SK-N-SH treated with all-trans-retinoic acid at 6 μM for 48 hours (cell line): Measurements from ENCODE around the gene SLIT2.

Experiments used
- ATAC-seq: fragments of 200-7000 bp; cut with Tn5 transposase; 3 replicates; pipeline ENCODE4 v1.9.1; 2020; ENCODE audit warnings: mild to moderate bottlenecking, moderate library complexity
- ARNTL ChIP-seq: fragments of 450-650 bp; formaldehyde crosslinking; IDR thresholded peaks from 2 replicates; pipeline ENCODE4 v1.5.0; 2020; ENCODE audit warnings: low read depth, mild to moderate bottlenecking, moderate library complexity, borderline replicate concordance
- BACH2 ChIP-seq: fragments of 250-450 bp; sonication (Bioruptor Pico); IDR thresholded peaks from 2 replicates; pipeline ENCODE4 v1.9.0; 2021; ENCODE audit warnings: mild to moderate bottlenecking, borderline replicate concordance
- CREB5 ChIP-seq: fragments of 250-450 bp; sonication (Bioruptor Pico); IDR thresholded peaks from 2 replicates; pipeline ENCODE4 v1.5.1; 2020; ENCODE audit warnings: low read depth, mild to moderate bottlenecking, moderate library complexity
- CSDC2 ChIP-seq: fragments of 250-450 bp; sonication (Bioruptor Pico); IDR thresholded peaks from 2 replicates; pipeline ENCODE4 v1.5.0; 2020; ENCODE audit warnings: mild to moderate bottlenecking, moderate library complexity
- CSRNP3 ChIP-seq: fragments of 250-450 bp; sonication (Bioruptor Pico); IDR thresholded peaks from 2 replicates; pipeline ENCODE4 v1.5.1; 2021; ENCODE audit warnings: mild to moderate bottlenecking, moderate library complexity
- ESRRG ChIP-seq: fragments of 250-450 bp; sonication (Bioruptor Pico); IDR thresholded peaks from 2 replicates; pipeline ENCODE4 v1.6.1; 2021; ENCODE audit warnings: mild to moderate bottlenecking
- GLIS3 ChIP-seq: fragments of 250-450 bp; sonication (Bioruptor Pico); IDR thresholded peaks from 2 replicates; pipeline ENCODE4 v1.5.0; 2020; ENCODE audit warnings: mild to moderate bottlenecking, moderate library complexity
- ISL1 ChIP-seq: fragments of 250-450 bp; sonication (Bioruptor Pico); IDR thresholded peaks from 2 replicates; pipeline ENCODE4 v2.1.2; 2022; ENCODE audit warnings: mild to moderate bottlenecking, moderate library complexity
- OSR1 ChIP-seq: fragments of 250-450 bp; sonication (Bioruptor Pico); IDR thresholded peaks from 2 replicates; pipeline ENCODE4 v1.8.0; 2022; ENCODE audit warnings: moderate library complexity, mild to moderate bottlenecking, inconsistent platforms
- PATZ1 ChIP-seq: fragments of 250-450 bp; sonication (Bioruptor Pico); IDR thresholded peaks from 2 replicates; pipeline ENCODE4 v1.8.0; 2020; ENCODE audit warnings: mild to moderate bottlenecking, moderate library complexity, borderline replicate concordance
- POU6F1 ChIP-seq: fragments of 250-450 bp; sonication (Bioruptor Pico); IDR thresholded peaks from 2 replicates; pipeline ENCODE4 v1.8.0; 2021; ENCODE audit warnings: low read depth, mild to moderate bottlenecking, moderate library complexity, borderline replicate concordance
- PPARA ChIP-seq: fragments of 250-450 bp; sonication (Bioruptor Pico); IDR thresholded peaks from 2 replicates; pipeline ENCODE4 v1.5.0; 2020; ENCODE audit warnings: mild to moderate bottlenecking, borderline replicate concordance
- RARB ChIP-seq: fragments of 250-450 bp; sonication (Bioruptor Pico); IDR thresholded peaks from 2 replicates; pipeline ENCODE4 v1.8.0; 2021; ENCODE audit warnings: mild to moderate bottlenecking, moderate library complexity
- SNAI2 ChIP-seq: fragments of 250-450 bp; sonication (Bioruptor Pico); IDR thresholded peaks from 2 replicates; pipeline ENCODE4 v1.5.0; 2020; ENCODE audit warnings: mild to moderate bottlenecking, moderate library complexity
- TCF4 ChIP-seq: fragments of 250-450 bp; sonication (Bioruptor Pico); IDR thresholded peaks from 2 replicates; pipeline ENCODE4 v1.8.0; 2021; ENCODE audit warnings: mild to moderate bottlenecking, moderate library complexity, borderline replicate concordance
- TOX ChIP-seq: fragments of 250-450 bp; sonication (Bioruptor Pico); IDR thresholded peaks from 2 replicates; pipeline ENCODE4 v1.8.0; 2021; ENCODE audit warnings: mild to moderate bottlenecking, moderate library complexity, borderline replicate concordance
- ZC3H10 ChIP-seq: fragments of 250-450 bp; sonication (Bioruptor Pico); IDR thresholded peaks from 2 replicates; pipeline ENCODE4 v1.5.1; 2021; ENCODE audit warnings: mild to moderate bottlenecking, moderate library complexity
- ZFP30 ChIP-seq: fragments of 450-650 bp; formaldehyde crosslinking; IDR thresholded peaks from 2 replicates; pipeline ENCODE4 v1.5.0; 2022; ENCODE audit warnings: mild to moderate bottlenecking, moderate library complexity
- ZNF565 ChIP-seq: fragments of 450-650 bp; formaldehyde crosslinking; conservative IDR thresholded peaks from 2 replicates; pipeline ENCODE4 v1.5.0; 2020; ENCODE audit warnings: low read depth, mild to moderate bottlenecking, moderate library complexity
- ZNF70 ChIP-seq: fragments of 450-650 bp; formaldehyde crosslinking; IDR thresholded peaks from 2 replicates; pipeline ENCODE4 v1.5.0; 2020; ENCODE audit warnings: mild to moderate bottlenecking, moderate library complexity
- ZNF8 ChIP-seq: fragments of 450-650 bp; formaldehyde crosslinking; IDR thresholded peaks from 2 replicates; pipeline ENCODE4 v1.5.0; 2020; ENCODE audit warnings: mild to moderate bottlenecking, moderate library complexity

Gene SLIT2

GRCh38 chr4:20276848-20277247 lies 25.1 kb downstream of the SLIT2 start:
- no peak for ATAC-seq

GRCh38 chr4:20278195-20278594 lies 26.5 kb downstream of the SLIT2 start:
- TF ChIP-seq ZNF565 (CRISPR knock-in tag) (no peak), TCF4 (CRISPR knock-in tag) (no peak), ZNF70 (CRISPR knock-in tag) (no peak), ZFP30 (CRISPR knock-in tag) (no peak), ZC3H10 (CRISPR knock-in tag) (no peak), BACH2 (CRISPR knock-in tag) (no peak), CSDC2 (CRISPR knock-in tag) (no peak)
- ATAC-seq = no peak

More at GRCh38 chr4:20276848-20277247, 25.1 kb downstream of the SLIT2 start:
- TF ChIP-seq CREB5 (CRISPR knock-in tag) (no peak), ZNF8 (no peak), BACH2 (CRISPR knock-in tag) (no peak), POU6F1 (CRISPR knock-in tag) (no peak), ZC3H10 (CRISPR knock-in tag) (no peak), RARB (no peak), ISL1 (CRISPR knock-in tag) (no peak), TCF4 (CRISPR knock-in tag) (no peak), PATZ1 (CRISPR knock-in tag) (no peak), ZNF70 (CRISPR knock-in tag) (no peak), OSR1 (CRISPR knock-in tag) (no peak), ZFP30 (CRISPR knock-in tag) (no peak), ARNTL (CRISPR knock-in tag) (no peak)

GRCh38 chr4:20279381-20279780 lies 27.7 kb downstream of the SLIT2 start:
- TF ChIP-seq POU6F1 (CRISPR knock-in tag) (no peak), PATZ1 (CRISPR knock-in tag) (no peak), SNAI2 (CRISPR knock-in tag) (no peak), ISL1 (CRISPR knock-in tag) (no peak), PPARA (CRISPR knock-in tag) (no peak), ZNF8 (no peak), BACH2 (CRISPR knock-in tag) (no peak), ESRRG (CRISPR knock-in tag) (no peak), TOX (CRISPR knock-in tag) (no peak), GLIS3 (CRISPR knock-in tag) (no peak), CSRNP3 (CRISPR knock-in tag) (no peak), ZNF70 (CRISPR knock-in tag) (no peak)
- no peak for ATAC-seq
